ENCODE results near the gene ZNF362.

DNA sequence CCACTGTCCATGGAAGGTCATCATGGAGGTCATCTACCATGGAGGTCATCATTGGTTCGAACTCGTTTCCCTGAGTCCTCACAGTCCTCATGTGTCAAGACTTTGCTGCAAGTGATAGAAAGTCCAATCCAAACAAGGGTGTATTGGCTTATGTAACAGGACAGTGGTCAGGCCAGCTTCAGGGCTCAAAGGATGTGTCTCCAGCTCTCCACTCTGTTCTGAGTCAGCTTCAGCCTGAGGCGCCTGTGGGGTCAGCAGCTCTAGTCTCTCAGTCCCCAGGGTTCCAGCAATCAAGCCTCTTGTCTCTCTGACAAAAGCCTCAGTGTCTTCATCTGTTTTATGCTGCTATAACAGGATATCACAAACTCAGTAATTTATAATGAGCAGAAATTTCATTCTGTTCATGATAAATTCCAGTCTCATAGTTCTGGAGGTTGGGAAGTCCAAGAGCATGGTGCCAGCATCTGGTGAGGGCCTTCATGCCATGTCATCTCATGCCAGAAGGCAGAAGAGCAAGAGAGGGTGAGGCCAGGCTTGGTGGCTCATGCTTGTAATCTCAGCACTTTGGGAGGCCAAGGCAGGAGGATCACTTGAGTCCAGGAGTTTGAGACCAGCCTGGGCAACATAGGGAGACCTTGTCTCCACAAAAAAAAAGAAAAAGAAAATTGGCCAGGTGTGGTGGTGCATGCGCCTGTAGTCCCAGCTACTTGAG is 45.1 kb downstream of the ZNF362 start:
- no peak for TF ChIP-seq POLR2A (IDR thresholded peaks at IDR 0.05)
- no peak for TF ChIP-seq POLR2AphosphoS5 (IDR thresholded peaks at IDR 0.05)
